Activated CD8-positive, alpha-beta memory T cell treated with anti-CD3 and anti-CD28 coated beads, Interleukin-2, amount 10 ng/mL, durations not matched to agents 7 days and 5 days (primary cell): Measurements from ENCODE around the gene NKD2. TPM values are rescaled to one million over a fixed set of nuclear protein-coding genes. Genes with fewer than 3 reads are reported as not detected.
"Not testable (repeated sequence)": the region's sequence is repeated elsewhere in the genome, so short reads cannot be mapped to it uniquely, and the experiment has no call there.

Experiments
- ATAC-seq: fragments of 150-1000 bp; cut with Tn5 transposase; one replicate; pipeline ENCODE4 v1.10.0; 2021; ENCODE audit warnings: moderate library complexity
- CTCF ChIA-PET: fragments of 350-600 bp; sonication (Branson Sonifier 250); formaldehyde crosslinking; loops from one replicate; lab custom pipeline; 2021; ENCODE audit warnings: antibody characterized with exemption; lab: Charles Lee
- DNase-seq: peaks from one replicate; pipeline ENCODE4 v3.0.0-alpha.2; 2020
- H3K27ac Mint-ChIP-seq: one replicate; pipeline ENCODE4 v1.8.0; 2021; ENCODE audit warnings: mild to moderate bottlenecking, mixed read lengths
- H3K27me3 Mint-ChIP-seq: one replicate; pipeline ENCODE4 v1.8.0; 2021; ENCODE audit warnings: mixed read lengths
- H3K36me3 Mint-ChIP-seq: one replicate; pipeline ENCODE4 v1.8.0; 2021; ENCODE audit warnings: mild to moderate bottlenecking, mixed read lengths
- H3K4me1 Mint-ChIP-seq: one replicate; pipeline ENCODE4 v1.8.0; 2021; ENCODE audit warnings: mixed read lengths
- H3K4me3 Mint-ChIP-seq: one replicate; pipeline ENCODE4 v1.8.0; 2021; ENCODE audit warnings: mild to moderate bottlenecking, moderate library complexity, mixed read lengths
- H3K9me3 Mint-ChIP-seq: one replicate; pipeline ENCODE4 v1.8.0; 2022; ENCODE audit warnings: low read depth, mixed read lengths
- total RNA-seq, 2 experiments: library from RNA; stranded (reverse); gene quantifications; one replicate each; pipeline ENCODE4 v1.2.3, GENCODE V29; 2021

The NKD2 gene
- total RNA-seq, 2 experiments from 2014 or later = 4.2 to 6.5 TPM

GRCh38 chr5:966345-966710 lies 42.3 kb upstream of the NKD2 start:
- Mint-ChIP-seq H3K27ac (no peak overlapping the region), H3K27me3 (peaks cover 55% of the 10 kb centered on the region), H3K9me3 (no peaks in the 10 kb centered on the region), H3K4me3 (no peak overlapping the region), H3K36me3 (no peaks in the 10 kb centered on the region), H3K4me1 (peaks cover 53% of the 10 kb centered on the region)
- CTCF ChIA-PET = no interaction called here
- DNase-seq (no peak), ATAC-seq (no peak)

GRCh38 chr5:966941-967340 lies 41.7 kb upstream of the NKD2 start:
- H3K9me3 Mint-ChIP-seq = no peaks in the 10 kb centered on the region
- ATAC-seq = no peak
- no peak for DNase-seq
- H3K4me3 Mint-ChIP-seq = no peak overlapping the region
- no peaks in the 10 kb centered on the region for H3K36me3 Mint-ChIP-seq
- CTCF ChIA-PET = interaction anchor here (1.1 kb wide), 1 partner anchor 127 kb away, joined by 3 read pairs; no protein-coding TSS in a partner anchor
- H3K27ac Mint-ChIP-seq = no peak overlapping the region
- H3K4me1 Mint-ChIP-seq = peaks cover 50% of the 10 kb centered on the region
- H3K27me3 Mint-ChIP-seq = peaks cover 60% of the 10 kb centered on the region

- Mint-ChIP-seq H3K4me3 (no peak overlapping the region), H3K27me3 (peaks cover 72% of the 10 kb centered on the region), H3K9me3 (no peaks in the 10 kb centered on the region), H3K27ac (no peak overlapping the region), H3K4me1 (peaks cover 37% of the 10 kb centered on the region), H3K36me3 (no peaks in the 10 kb centered on the region)
- DNase-seq (no peak), ATAC-seq (no peak)
- CTCF ChIA-PET = interaction anchor here (0.9 to 1.6 kb wide), 2 partner anchors 12 to 45 kb away, joined by 3 to 5 read pairs; no protein-coding TSS in a partner anchor
Measured at GRCh38 chr5:968881-969280, 39.7 kb upstream of the NKD2 start.

GRCh38 chr5:969408-969839 lies 39.2 kb upstream of the NKD2 start:
- DNase-seq (peak; percentile 40), ATAC-seq (no peak)
- H3K27ac Mint-ChIP-seq = no peak overlapping the region
- H3K36me3 Mint-ChIP-seq = no peaks in the 10 kb centered on the region
- no peaks in the 10 kb centered on the region for H3K9me3 Mint-ChIP-seq
- H3K4me3 Mint-ChIP-seq = no peak overlapping the region
- H3K4me1 Mint-ChIP-seq = peaks cover 33% of the 10 kb centered on the region
- CTCF ChIA-PET = interaction anchor here (1.3 to 1.6 kb wide), 2 partner anchors 12 to 15 kb away, joined by 3 to 5 read pairs; no protein-coding TSS in a partner anchor
- H3K27me3 Mint-ChIP-seq = peaks cover 71% of the 10 kb centered on the region

GRCh38 chr5:972575-972974 lies 36.0 kb upstream of the NKD2 start:
- ATAC-seq, CTCF ChIA-PET, H3K36me3 Mint-ChIP-seq, DNase-seq, H3K27ac Mint-ChIP-seq, H3K4me3 Mint-ChIP-seq, H3K9me3 Mint-ChIP-seq: not testable (repeated sequence)
- Mint-ChIP-seq H3K4me1 (peaks cover 14% of the 10 kb centered on the region), H3K27me3 (peaks cover 46% of the 10 kb centered on the region)

- no peak overlapping the region for H3K27ac Mint-ChIP-seq
- no peaks in the 10 kb centered on the region for H3K9me3 Mint-ChIP-seq
- no peaks in the 10 kb centered on the region for H3K36me3 Mint-ChIP-seq
- ATAC-seq (peak; percentile 12), DNase-seq (no peak)
- no peak overlapping the region for H3K4me3 Mint-ChIP-seq
- CTCF ChIA-PET = interaction anchor here (0.7 kb wide), 1 partner anchor 53 kb away, joined by 3 read pairs; no protein-coding TSS in a partner anchor
- H3K27me3 Mint-ChIP-seq = peaks cover 10% of the 10 kb centered on the region
- H3K4me1 Mint-ChIP-seq = peaks cover 19% of the 10 kb centered on the region
Measured at GRCh38 chr5:976849-977751, 31.5 kb upstream of the NKD2 start.

GRCh38 chr5:978054-978453 lies 30.5 kb upstream of the NKD2 start:
- no peaks in the 10 kb centered on the region for H3K36me3 Mint-ChIP-seq
- H3K27ac Mint-ChIP-seq = no peak overlapping the region
- ATAC-seq (no peak), DNase-seq (no peak)
- H3K9me3 Mint-ChIP-seq = no peaks in the 10 kb centered on the region
- H3K27me3 Mint-ChIP-seq = peaks cover 2% of the 10 kb centered on the region
- no peak overlapping the region for H3K4me3 Mint-ChIP-seq
- CTCF ChIA-PET = no interaction called here
- peaks cover 19% of the 10 kb centered on the region for H3K4me1 Mint-ChIP-seq

- CTCF ChIA-PET = no interaction called here
- H3K27me3 Mint-ChIP-seq = peaks cover 4% of the 10 kb centered on the region
- peaks cover 22% of the 10 kb centered on the region for H3K4me1 Mint-ChIP-seq
- peaks cover 2% of the 10 kb centered on the region for H3K36me3 Mint-ChIP-seq
- no peak overlapping the region for H3K4me3 Mint-ChIP-seq
- no peak overlapping the region for H3K27ac Mint-ChIP-seq
- peaks cover 4% of the 10 kb centered on the region for H3K9me3 Mint-ChIP-seq
- DNase-seq = no peak
- ATAC-seq = no peak
Measured at GRCh38 chr5:978693-979092, 29.9 kb upstream of the NKD2 start.

GRCh38 chr5:979100-979817 lies 29.3 kb upstream of the NKD2 start:
- Mint-ChIP-seq H3K27ac (no peak overlapping the region), H3K27me3 (peaks cover 7% of the 10 kb centered on the region), H3K36me3 (peaks cover 2% of the 10 kb centered on the region), H3K4me3 (no peak overlapping the region), H3K4me1 (peaks cover 28% of the 10 kb centered on the region), H3K9me3 (peaks cover 4% of the 10 kb centered on the region)
- no peak for ATAC-seq
- CTCF ChIA-PET = no interaction called here
- DNase-seq = no peak

- Mint-ChIP-seq H3K27me3 (peaks cover 14% of the 10 kb centered on the region), H3K4me1 (peaks cover 29% of the 10 kb centered on the region), H3K4me3 (no peak overlapping the region), H3K36me3 (peaks cover 5% of the 10 kb centered on the region), H3K27ac (no peak overlapping the region), H3K9me3 (peaks cover 4% of the 10 kb centered on the region)
- CTCF ChIA-PET = interaction anchor here (1.3 kb wide), 1 partner anchor 56 kb away, joined by 3 read pairs; no protein-coding TSS in a partner anchor
- ATAC-seq (no peak), DNase-seq (no peak)
Measured at GRCh38 chr5:980001-980588, 28.5 kb upstream of the NKD2 start.

GRCh38 chr5:980966-981365 lies 27.6 kb upstream of the NKD2 start:
- H3K4me1 Mint-ChIP-seq = peaks cover 29% of the 10 kb centered on the region
- DNase-seq (no peak), ATAC-seq (no peak)
- no peak overlapping the region for H3K27ac Mint-ChIP-seq
- H3K27me3 Mint-ChIP-seq = peaks cover 20% of the 10 kb centered on the region
- peaks cover 5% of the 10 kb centered on the region for H3K36me3 Mint-ChIP-seq
- no peak overlapping the region for H3K4me3 Mint-ChIP-seq
- H3K9me3 Mint-ChIP-seq = peaks cover 7% of the 10 kb centered on the region
- CTCF ChIA-PET = interaction anchor here (1.3 kb wide), 1 partner anchor 57 kb away, joined by 3 read pairs; no protein-coding TSS in a partner anchor

GRCh38 chr5:981456-981855 lies 27.1 kb upstream of the NKD2 start:
- Mint-ChIP-seq H3K4me1 (peaks cover 29% of the 10 kb centered on the region), H3K36me3 (peaks cover 5% of the 10 kb centered on the region), H3K9me3 (peaks cover 7% of the 10 kb centered on the region), H3K27me3 (peaks cover 25% of the 10 kb centered on the region), H3K4me3 (no peak overlapping the region), H3K27ac (no peak overlapping the region)
- no peak for ATAC-seq
- CTCF ChIA-PET = interaction anchor here (1.3 kb wide), 1 partner anchor 58 kb away, joined by 3 read pairs; no protein-coding TSS in a partner anchor
- DNase-seq = no peak
